HG02798 (cell line): ENCODE results near the gene SERPINA4.

ENCODE experiments used
- ATAC-seq: cut with Tn5 transposase; IDR thresholded peaks from one replicate; pipeline ENCODE4 v1.9.1; 2021; ENCODE audit warnings: mild to moderate bottlenecking; ENCODE audit not compliant: unreplicated experiment, poor library complexity

The SERPINA4 gene

DNA sequence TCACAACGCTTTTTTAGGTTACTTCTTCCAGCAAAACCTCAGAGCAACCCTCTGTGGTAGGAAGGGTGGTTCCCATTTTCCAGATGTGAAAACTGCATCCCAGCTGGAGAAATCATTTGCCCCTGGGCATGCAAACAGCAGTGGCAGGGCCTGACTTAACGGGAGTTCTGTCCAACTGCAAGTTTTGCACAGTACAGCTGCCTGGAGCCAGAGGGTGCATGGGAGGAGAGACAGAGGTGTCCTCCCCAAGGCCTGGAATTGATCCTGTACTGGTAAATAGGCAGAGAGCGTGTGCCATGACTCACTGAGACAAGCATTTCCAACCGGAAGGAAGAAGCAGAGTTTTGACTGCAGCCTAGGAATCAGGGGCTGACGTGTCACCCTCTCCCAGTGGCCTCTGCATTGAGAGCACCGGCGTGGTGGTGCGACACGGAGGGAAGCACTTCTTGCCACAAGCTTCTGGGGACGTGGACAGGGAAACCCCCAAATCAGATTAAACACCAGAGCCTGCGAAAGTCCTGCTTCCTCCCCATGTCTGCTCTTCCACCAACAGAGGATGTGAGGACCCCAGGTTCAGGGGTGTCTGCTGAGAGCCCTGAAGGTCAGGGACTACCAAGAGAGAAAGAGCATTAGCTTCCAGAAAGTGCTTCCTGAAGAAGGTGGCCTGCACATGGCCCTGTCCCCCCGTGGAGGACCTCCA, 19.0 kb upstream of the SERPINA4 start:
- no peak for ATAC-seq

DNA sequence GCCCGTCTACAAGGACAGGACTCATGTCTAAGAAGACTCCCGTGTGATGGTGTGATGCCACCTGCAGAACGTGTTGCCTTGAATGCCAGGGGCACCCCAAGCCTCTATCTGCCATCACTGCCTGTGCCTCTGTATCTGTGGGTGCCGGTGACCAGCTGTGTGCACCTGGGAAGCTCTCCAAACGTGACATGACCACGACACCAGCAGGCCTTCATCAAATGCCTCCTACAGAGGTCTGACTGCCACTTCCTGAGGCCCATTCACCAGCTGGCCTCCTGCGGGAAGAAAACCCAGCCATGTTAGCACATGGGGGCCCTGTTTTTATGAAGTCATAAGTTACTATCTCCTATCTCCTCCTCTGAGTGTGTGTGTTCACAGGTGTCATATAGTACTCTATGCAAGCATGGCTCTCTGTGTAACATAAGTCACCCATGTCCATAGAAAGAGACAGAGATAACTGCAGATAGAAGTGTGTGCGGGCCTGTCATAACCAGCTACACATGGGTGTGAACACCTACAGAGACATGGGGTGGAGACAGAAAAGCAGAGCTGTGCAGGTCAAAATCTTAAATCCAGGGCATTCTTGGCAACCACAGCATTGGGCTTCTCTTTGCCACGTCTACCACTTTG, 18.3 kb upstream of the SERPINA4 start:
- no peak for ATAC-seq

DNA sequence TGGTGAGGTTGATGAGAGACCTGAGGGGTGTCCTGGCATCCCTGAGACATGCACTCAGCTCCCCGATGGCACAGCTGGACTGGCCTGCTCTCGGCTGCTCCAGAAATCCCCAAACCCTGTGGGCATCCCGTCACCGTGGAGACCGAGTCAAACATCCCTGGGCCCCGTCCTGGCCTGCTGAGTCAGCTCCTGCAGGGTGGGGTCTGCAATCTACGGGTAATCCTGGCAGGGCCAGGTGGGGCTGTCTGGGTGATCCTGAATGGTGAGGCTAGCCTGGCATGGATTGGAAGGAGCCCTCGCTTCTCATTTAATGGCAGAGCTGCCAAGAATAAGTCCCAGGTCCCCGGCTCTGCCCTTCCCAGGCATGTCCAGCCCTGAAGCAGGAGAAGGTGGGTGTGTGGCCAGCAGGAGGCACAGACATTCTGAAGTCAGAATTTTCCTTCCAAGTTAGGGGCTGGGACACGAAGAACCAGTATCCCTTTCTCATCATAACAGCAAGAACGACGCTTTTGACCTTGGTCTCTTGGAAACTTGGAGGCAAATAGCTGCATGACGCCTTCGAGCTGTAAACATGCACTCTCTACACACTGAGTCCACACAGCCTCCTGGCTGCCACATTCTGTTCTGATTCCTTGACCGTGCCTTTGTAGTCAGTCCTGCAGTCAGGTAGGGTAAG, 17.7 kb upstream of the SERPINA4 start:
- no peak for ATAC-seq

DNA sequence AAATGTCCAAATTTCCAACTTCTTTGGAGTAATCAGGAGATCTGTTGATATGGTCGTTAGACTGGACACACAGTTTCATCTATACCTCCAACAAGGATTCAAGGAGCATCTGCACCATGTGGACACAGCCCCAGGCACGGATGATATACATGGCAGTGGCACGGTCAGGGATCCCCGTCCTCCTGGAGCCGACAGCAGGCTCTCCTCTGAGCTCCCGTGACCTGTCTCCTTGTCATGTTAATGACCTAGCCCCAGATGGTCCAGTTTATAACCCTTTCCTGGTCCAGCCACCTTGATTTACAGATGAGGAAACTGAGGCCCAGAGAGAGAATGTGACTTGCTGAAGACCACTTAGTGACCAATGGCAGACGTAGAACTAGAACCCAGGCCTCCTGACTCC, 16.5 kb upstream of the SERPINA4 start:
- no peak for ATAC-seq

DNA sequence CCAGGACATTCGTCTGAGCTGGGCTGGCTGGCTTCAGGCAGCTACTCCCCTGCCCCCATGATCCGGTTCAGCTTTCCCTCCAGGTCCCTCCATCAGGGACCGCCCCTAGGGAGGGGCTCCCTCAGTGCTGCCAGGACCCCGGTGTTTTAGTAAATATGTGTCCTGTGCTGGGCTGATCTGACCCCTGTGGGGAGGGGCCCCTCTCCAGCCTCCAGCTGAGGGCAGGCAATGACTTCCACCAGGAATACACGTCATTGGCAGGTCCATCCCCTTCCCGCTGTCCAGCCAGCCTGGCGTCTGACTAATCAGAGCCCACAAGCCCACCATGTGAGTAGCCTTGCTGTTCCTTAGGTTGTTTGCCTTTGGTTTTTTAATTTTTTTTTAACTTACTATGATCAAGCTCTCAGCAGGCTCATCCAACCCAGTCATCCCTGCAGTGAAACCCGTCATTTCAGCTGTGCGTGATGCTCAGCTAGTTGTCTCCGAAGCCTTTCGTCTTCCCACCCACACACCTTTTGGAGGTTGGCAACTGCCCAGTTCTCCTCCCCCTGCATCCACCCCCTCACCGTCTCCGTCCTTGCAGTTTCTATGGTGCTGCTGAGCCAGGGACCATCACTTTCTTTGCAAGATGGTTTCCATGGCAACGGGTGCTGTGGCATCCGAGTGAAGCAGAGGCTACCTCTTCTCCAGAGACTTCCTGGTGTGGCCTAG, 16.0 kb upstream of the SERPINA4 start:
- ATAC-seq = no peak

DNA sequence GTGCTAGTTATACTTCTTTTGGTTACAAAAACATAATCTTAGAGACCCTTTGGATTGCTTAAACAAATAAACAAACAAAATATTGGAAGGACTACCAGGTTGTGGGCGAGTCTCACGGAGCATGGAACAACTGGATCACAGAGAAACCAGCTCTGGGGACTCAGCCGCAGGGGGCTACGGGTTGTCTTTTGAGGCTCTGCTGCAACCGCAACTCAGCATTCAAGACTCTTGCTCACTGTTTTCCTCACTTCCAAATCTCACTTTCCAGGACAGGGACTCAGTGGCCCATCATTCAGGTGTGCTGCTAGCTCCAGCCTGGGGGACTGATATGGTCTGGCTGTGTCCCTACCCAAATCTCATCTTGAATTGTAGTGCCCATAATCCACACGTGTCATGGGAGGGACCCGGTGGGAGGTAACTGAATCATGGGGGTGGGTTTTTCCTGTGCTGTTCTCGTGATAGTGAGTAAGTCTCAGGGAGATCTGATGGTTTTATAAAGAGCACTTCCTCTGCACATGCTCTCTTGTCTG, 14.0 kb upstream of the SERPINA4 start:
- ATAC-seq = no peak

DNA sequence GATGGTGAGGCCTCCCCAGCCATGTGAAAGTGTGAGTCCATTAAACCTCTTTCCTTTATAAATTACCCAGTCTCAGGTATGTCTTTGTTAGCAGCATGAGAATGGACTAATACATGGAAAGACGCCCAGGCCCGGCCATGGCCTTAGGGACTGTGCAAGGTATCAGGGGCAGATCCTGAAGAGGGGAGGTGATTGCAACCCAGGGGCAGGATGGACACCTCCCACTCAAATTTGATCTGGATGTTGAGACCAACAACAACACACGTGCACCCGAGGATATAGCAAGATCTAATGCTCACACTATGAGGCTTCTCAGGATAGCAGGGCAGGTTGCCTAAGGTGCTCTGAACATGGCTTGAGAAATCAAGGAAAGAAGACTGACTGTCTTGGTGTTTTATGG, 13.5 kb upstream of the SERPINA4 start:
- no peak for ATAC-seq

DNA sequence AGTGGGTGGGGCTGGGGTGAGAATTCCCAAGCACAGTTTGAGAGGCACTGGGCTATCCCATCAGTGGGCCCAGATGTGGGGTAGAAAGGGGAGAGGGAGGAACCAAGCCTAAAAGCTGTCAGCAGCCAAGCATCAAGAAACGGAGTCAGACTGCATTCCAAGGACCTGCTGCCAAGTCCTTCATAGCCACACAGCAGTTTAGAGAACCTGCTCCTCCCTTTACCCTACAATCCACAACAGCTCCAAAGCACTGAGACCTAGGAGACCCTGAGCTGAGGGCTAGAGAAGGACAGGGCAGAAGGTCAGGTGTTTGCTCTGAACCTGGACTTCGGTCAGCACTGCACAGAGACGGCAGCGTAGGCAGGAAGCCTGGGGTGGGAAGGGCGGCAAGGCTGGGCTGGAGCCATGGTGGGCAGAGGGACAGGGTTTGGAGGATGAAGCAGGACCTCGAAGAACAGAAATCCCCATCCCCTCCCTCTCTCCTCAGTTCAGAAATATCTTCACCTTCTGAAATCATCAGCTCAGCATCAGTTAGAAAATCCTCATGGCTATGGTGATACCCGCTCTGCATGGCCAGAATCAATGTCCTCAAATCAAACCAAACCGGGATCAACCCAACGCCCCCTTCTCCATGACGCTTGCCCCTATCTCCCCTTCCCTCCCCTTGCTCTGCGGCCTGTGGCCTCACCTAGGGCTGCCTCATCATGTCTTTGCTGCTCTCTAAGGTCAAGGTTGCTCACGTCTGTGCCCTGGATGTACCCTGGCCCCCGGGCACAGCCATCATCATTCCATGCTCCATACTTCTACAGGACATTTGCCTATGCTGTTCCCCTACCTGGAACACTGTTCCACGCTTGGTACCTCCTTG, 12.9 kb upstream of the SERPINA4 start:
- ATAC-seq = no peak

DNA sequence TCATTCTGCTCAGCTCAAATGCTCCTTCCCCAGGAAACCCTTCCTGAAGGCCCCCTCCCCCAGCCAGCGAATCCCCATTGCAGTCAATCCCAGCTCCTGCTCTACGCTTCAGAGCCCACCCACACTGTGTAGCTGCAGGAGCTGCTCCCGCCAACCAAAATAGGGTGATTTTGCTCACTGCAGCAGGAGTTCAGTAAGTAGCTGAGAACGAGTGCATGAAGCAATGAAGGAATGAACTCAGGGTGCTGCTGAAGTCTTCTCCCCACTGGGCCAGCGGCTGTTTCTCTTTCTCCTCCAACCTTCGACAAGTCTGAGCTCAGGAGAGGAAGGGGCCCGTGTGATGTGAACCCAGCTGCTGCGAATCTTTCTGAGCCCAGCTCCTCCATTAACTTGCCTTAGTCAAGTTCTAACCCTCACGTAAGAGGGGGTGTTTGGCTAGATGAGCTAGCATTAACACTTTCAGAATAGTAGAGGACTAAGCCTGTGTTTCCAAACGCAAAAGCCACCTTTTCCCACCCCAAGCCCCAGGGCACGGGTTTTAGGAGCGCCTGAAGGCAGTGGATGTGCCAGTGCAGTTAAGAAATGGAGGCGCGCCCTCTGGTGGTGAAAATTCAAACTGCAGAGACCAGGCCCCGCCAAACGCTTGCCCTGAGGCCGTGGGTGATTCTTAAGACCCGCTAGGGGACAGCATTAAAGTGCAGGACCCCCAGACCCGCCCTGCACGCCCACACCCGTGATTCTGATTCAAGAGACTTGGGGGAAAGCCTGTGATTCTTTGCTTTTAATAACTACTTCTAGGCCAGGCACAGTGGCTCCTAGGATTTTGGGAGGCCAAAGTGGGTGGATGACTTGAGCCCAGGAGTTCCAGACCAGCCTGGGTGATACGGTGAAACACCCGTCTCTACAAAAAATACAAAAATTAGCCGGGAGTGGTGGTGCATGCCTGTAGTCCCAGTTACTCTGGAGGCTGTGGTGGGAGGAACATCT, 11.9 kb upstream of the SERPINA4 start:
- ATAC-seq = no peak

DNA sequence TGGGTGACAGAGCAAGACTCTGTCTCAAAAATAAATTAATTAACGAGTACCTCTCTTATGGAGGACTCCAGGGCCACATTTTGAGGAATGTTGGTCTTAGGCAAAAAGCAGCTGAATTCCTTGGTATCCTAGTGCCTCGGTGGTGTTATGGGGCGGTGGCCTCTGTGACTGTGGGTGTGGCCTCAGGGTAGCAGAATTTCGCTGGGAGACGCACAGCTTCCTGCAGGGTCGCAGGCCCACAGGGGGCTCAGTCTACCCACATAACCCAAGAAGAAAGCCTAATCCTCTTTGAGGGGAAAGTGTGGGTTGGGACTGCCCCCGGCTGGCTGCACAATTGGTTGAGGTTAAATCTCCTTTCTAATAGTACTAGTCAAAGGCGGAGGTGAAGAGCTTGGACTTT, 11.2 kb upstream of the SERPINA4 start:
- no peak for ATAC-seq

DNA sequence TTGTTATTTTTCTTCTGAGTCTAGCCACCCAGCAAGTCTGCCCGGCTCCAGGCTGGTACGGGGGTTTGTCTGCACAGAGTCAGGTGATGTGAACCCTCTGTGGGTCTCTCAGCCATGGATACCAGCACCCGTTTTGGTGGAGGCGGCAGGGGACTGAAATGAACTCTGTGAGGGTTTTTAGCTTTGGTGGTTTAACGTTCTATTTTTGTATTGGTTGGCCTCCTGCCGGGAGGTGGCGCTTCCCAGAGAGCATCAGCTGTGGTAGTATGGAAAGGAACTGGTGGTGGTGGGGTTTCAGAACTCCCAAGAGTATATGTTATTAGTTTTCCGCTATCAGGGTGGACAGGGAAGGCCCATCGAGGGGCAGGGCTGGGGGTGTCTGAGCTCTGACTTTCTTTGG, 5.3 kb upstream of the SERPINA4 start:
- ATAC-seq = no peak

DNA sequence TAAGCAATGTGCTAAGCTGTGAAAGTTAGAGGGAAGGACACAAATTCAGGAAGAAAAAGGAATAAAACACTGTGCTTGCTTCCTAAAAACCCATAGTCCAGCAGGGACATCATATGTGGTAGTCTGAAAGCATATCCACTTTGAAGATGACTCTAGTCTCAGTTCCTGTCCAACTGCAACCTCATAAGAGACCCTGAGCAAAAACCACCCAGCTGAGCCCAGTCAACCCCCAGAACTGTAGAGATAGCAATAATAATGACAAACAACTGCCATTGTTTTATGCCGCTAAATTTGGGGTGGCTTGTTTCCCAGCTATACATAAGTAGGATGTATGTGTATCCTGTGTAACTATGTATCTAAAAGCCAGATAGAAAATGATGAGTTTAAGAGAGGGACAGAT, 3.9 kb upstream of the SERPINA4 start:
- ATAC-seq = no peak

DNA sequence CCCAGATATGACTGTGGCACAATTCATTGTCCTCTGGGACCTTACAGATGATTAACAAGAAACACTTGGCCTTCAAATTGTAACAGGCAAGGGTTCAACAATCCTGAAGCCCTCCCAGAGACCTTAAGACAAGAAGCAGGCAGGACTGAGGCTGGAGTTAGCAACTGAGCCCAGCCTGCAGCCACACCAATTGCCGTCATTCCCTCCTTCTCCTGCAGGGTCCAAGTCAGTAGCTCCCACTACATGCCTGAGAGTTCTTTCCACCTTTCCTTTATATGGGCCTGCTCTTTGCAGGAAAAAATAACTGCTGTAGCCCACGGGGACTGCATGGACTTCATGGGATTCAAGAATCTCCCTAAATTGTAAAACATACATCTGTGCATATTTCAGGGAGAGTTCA, 2.4 kb upstream of the SERPINA4 start:
- ATAC-seq = no peak

DNA sequence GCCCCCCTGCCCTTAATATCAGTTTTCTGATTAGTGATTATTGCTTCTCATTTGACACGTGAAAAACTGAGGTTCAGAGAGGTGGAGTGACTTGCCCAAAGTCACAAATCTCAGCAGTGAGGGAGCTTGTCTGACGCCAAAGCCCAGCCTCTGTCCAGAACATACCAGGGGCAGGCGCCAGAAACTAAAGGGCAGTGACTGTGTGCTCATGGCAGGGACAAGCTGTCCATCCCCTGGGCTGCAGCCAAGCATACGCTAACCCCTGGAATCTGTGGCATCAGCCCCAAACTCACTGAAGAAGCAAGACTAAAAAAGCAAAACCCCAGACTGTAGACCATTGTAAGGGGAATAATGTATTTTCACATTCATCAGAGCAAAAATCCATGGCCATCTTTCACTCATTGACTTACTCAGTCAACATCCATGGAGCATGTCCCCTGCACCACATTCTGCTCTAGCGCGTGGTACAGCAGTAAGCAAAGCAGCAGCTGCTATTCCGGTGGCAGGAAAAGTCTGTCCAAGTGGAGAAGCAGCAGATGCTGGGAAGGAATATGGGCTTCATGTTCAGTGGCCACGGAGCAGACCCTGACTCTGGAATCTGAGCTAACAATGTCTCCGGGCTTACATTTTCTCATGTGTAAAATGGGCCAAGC, 1.5 kb upstream of the SERPINA4 start:
- ATAC-seq = no peak

DNA sequence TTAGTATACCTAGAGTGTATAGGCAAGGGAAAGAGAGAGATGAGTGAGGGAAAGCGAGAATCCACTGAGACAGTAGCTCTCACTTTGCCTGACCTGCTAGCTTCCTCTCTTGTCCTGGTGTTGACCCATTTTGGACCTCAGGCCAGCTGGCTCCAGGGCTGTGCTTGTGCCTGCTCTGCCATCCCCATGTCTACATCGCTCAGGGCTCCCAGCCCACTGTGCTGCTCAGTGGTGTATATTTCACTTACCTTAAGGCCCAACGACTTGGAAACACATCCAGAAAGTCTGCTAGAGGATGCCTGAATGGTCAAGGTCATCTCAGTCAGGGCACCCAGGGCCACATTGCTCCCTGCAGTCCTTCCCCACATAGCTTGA, 964 bp upstream of the SERPINA4 start:
- ATAC-seq = no peak

DNA sequence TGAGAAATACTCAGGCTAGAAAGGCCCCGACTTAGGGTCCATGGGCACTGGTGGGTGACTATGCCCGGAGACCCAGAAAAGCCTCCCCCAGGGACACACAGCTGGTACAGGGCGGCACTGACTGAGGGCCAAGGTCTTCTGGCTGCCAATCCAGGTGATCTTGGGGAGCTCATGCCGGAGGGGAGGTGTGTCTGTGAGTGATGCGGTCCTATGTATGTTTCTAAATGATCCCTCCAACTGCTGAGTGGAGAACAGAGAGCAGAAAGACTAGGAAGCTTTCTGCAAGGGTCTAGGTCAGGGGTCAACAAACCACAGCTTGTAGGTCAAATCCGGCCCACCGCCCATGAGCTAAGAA, 391 bp downstream of the SERPINA4 start:
- no peak for ATAC-seq

DNA sequence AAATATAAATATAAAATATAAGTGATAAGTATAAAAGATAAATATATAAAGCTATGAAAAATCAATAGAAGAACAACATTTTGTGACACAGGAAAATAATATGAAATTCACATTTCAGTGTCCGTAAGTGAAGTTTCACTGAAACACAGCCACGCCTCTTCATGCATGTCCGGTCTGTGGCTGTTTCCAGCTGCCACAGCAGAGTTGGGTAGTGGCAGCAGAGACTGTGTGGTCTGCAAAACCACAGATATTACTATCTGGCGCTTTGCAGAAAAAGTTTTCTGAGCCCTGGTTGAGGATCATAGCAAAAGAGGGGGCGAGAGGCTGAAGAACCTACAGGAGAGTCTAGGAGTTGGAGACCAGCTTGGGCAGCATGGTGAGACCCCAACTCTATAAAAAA, 780 bp downstream of the SERPINA4 start:
- no peak for ATAC-seq
